Neural progenitor cell (in vitro differentiated cells): ENCODE measurements around the gene OR2V2.

Experiments
- EZH2 ChIP-seq: fragments of 200-600 bp; sonication (generic); IDR thresholded peaks from 2 replicates; pipeline ENCODE4 v1.6.1; 2017; ENCODE audit warnings: antibody characterized with exemption, mild to moderate bottlenecking, moderate library complexity
- EZH2phosphoT487 ChIP-seq: fragments of 200-600 bp; sonication (generic); IDR thresholded peaks from 2 replicates; pipeline ENCODE4 v1.6.1; 2017; ENCODE audit warnings: antibody characterized with exemption
- TF ChIP-seq, protein P1 (sequence below): fragments of 200-600 bp; sonication (generic); IDR thresholded peaks from 2 replicates; pipeline ENCODE4 v1.5.1; 2017; ENCODE audit warnings: antibody characterized with exemption, mild to moderate bottlenecking

DNA sequence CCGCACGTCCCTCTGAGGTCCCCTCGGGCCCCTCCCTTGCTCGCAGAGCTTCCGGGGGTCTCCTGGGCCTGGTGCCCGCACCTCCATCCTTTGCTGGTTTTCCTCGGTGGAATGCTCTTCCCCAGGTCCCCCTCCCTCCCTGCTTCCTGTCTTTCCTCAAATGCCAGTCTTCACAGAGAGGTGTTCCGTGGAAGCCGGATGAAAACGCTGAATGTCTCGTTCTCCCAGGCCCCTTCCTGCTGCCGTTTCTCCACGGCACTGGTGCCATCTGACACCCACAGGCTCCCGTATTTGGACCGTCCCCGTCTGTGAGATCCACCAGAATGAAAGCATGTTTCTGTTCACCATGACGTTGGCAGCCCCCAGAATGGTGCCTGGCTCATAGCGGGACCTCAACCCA, 20.5 kb upstream of the OR2V2 start:
- TF ChIP-seq EZH2phosphoT487 (no peak), EZH2 (no peak)
- TF ChIP-seq, protein P1, sequence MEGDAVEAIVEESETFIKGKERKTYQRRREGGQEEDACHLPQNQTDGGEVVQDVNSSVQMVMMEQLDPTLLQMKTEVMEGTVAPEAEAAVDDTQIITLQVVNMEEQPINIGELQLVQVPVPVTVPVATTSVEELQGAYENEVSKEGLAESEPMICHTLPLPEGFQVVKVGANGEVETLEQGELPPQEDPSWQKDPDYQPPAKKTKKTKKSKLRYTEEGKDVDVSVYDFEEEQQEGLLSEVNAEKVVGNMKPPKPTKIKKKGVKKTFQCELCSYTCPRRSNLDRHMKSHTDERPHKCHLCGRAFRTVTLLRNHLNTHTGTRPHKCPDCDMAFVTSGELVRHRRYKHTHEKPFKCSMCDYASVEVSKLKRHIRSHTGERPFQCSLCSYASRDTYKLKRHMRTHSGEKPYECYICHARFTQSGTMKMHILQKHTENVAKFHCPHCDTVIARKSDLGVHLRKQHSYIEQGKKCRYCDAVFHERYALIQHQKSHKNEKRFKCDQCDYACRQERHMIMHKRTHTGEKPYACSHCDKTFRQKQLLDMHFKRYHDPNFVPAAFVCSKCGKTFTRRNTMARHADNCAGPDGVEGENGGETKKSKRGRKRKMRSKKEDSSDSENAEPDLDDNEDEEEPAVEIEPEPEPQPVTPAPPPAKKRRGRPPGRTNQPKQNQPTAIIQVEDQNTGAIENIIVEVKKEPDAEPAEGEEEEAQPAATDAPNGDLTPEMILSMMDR: no peak
